Transverse colon (tissue), 4 donors: ENCODE measurements around the gene ATF6B.

Experiments used
- EP300 ChIP-seq: sonication (generic); formaldehyde crosslinking; IDR thresholded peaks from one replicate; pipeline ENCODE4 v1.6.1; 2017; ENCODE audit warnings: antibody characterized with exemption, low read depth
- POLR2A ChIP-seq: fragments of 450-650 bp; IDR thresholded peaks from one replicate; pipeline ENCODE4 v1.6.1; 2016; ENCODE audit warnings: antibody characterized with exemption, mild to moderate bottlenecking, moderate library complexity
- POLR2AphosphoS5 ChIP-seq, 3 donors: sonication (generic); formaldehyde crosslinking; IDR thresholded peaks; one replicate each; pipeline ENCODE4 v1.6.1; 2016; ENCODE audit warnings: antibody characterized with exemption in 3 of 3
- TF ChIP-seq, protein P1 (sequence below), 5 experiments: fragments of 200-600 bp in 3 of 5; fragments of 450-650 bp in 2 of 5; sonication (generic) in 3 of 5; IDR thresholded peaks; 1 replicate in 2 of 5; 2 replicates in 3 of 5; pipeline ENCODE4 v1.5.1; 2016 to 2017; ENCODE audit warnings: antibody characterized with exemption in 5 of 5, inconsistent platforms in 3 of 5, mild to moderate bottlenecking in 2 of 5, moderate library complexity in 1 of 5

DNA sequence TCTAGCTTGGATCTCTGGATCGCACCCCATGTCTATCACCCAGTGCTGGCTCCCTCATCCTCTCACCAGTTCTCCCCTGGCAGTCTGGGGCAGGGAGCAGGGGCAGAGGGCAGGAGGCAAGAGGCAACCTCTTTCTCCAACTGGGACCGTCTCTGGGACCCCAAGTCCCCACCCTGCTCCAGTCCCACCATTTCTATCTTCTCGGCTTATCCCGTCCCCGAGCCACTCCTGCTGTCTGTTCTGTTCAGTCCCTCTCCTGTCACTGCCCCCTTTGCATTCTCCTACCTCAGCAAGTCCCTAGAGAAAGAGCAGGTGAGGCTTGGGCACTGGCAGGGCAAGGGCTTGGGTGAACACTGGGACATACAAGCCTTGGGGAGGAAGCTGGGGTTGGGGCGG is 18.3 kb downstream of the ATF6B start:
- TF ChIP-seq, protein P1, sequence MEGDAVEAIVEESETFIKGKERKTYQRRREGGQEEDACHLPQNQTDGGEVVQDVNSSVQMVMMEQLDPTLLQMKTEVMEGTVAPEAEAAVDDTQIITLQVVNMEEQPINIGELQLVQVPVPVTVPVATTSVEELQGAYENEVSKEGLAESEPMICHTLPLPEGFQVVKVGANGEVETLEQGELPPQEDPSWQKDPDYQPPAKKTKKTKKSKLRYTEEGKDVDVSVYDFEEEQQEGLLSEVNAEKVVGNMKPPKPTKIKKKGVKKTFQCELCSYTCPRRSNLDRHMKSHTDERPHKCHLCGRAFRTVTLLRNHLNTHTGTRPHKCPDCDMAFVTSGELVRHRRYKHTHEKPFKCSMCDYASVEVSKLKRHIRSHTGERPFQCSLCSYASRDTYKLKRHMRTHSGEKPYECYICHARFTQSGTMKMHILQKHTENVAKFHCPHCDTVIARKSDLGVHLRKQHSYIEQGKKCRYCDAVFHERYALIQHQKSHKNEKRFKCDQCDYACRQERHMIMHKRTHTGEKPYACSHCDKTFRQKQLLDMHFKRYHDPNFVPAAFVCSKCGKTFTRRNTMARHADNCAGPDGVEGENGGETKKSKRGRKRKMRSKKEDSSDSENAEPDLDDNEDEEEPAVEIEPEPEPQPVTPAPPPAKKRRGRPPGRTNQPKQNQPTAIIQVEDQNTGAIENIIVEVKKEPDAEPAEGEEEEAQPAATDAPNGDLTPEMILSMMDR (IDR thresholded peaks at IDR 0.05): no peak
- TF ChIP-seq POLR2A (no peak), EP300 (no peak), POLR2AphosphoS5 (IDR thresholded peaks at IDR 0.05) (no peak)
